IgD-negative memory B cell (primary cell): ENCODE measurements around the gene LAPTM5. TPM values are rescaled to one million over a fixed set of nuclear protein-coding genes. Genes with fewer than 3 reads are reported as not detected.

Experiments used
- H3K27ac Mint-ChIP-seq, 3 donors: one replicate each; pipeline ENCODE4 v1.8.0; 2020 to 2022; ENCODE audit warnings: mild to moderate bottlenecking in 3 of 3, mixed read lengths in 3 of 3, moderate library complexity in 1 of 3
- H3K27me3 Mint-ChIP-seq: one replicate; pipeline ENCODE4 v1.8.0; 2021; ENCODE audit warnings: mixed read lengths
- H3K36me3 Mint-ChIP-seq: one replicate; pipeline ENCODE4 v1.8.0; 2020; ENCODE audit warnings: mild to moderate bottlenecking, mixed read lengths
- H3K4me1 Mint-ChIP-seq, 3 donors: one replicate each; pipeline ENCODE4 v1.8.0; 2020 to 2022; ENCODE audit warnings: mixed read lengths in 3 of 3, mild to moderate bottlenecking in 1 of 3
- H3K4me3 Mint-ChIP-seq, 4 donors: one replicate each; pipeline ENCODE4 v1.8.0; 2020 to 2022; ENCODE audit warnings: mild to moderate bottlenecking in 4 of 4, mixed read lengths in 4 of 4, moderate library complexity in 3 of 4
- H3K9me3 Mint-ChIP-seq, 3 donors: one replicate each; pipeline ENCODE4 v1.8.0; 2020 to 2021; ENCODE audit warnings: mixed read lengths in 3 of 3, mild to moderate bottlenecking in 1 of 3
- polyA plus RNA-seq: library from polyadenylated mRNA; unstranded; fragments of 300-500 nt; fragmentation: Illumina TruSeq; gene quantifications from one replicate; pipeline ENCODE4 v1.2.3, GENCODE V29; 2021

Gene LAPTM5
- polyA plus RNA-seq, 1 donor from 2014 or later, result 1,002 TPM

DNA sequence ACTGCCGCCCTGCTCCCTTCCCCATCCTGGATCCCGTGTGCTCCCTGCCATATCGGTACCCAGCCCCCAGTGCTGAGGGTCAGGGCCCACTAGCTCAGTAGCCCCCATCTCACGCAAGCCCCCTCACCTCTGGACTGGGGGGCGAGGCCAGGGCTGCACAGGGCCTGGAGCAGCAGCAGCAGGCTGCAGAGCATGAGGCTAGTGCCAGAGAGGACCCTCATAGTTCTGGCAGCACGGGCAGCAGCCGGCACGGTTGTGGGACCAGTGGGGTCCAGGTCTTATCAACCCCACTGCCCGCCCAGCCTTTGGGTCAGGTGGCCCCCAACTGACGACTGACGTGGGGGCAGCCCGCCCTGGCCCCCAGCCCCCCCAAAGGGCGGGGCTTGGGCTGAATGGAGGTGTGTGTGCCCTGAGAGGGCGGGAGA is 34.2 kb downstream of the LAPTM5 start, which contains the start of gene MATN1:
Gene MATN1 (minus strand): TSS at position 255 of the 425 bp plus-strand sequence. CDS start 34 bp downstream, at position 221.
- Mint-ChIP-seq H3K36me3 (peaks cover 1% of the 10 kb centered on the region), H3K27ac (peak within 1 kb of the TSS in 1 of 3 donors; percentile 62), H3K27me3 (no peaks in the 10 kb centered on the region), H3K9me3 (no peaks in the 10 kb centered on the region), H3K4me1 (peaks cover 15 to 20% (median 17%) of the 10 kb centered on the region in 3 donors), H3K4me3 (peak within 1 kb of the TSS in 1 of 4 donors; percentile 65)

DNA sequence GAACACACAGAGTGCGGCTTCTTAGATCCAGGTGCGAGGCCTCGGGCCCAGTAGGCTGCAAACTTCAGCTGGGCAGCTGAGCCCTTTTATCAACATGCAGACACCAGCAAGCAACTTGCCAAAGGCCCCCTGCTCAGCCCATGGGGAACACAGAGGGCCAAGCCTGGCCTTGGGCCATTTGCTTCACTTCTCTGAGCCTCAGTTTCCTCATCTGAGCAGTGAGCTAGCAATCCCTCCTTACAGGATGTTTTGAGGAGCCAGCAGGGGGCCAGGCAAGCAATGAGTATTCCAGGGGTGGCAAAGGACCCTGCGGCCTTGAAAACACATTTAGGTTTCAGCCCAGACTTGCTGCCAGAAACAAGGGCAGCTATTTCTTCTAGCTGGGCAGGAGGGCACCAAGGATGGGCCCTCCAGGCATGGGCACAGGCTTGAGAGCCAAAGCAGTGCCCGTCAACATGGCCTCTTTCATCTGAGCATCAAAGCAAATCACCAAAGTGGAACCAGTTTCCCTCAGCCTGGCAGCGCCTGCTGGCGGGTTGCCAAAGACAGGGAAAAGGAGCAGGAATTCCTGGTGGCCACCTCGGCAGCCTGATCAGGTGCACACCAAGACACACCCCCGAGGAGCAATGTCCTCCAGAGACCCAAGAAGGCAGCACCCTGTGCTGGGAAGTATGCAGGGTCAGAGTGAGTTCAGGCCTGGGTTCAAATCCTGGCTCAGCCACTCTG is 35.6 kb downstream of the LAPTM5 start:
- Mint-ChIP-seq H3K27me3 (no peaks in the 10 kb centered on the region), H3K27ac (peak overlapping the region in 1 of 3 donors; percentile 62), H3K9me3 (peaks cover 0 to 2% (median 0%) of the 10 kb centered on the region in 3 donors), H3K36me3 (peaks cover 1% of the 10 kb centered on the region), H3K4me1 (peaks cover 13 to 23% (median 19%) of the 10 kb centered on the region in 3 donors), H3K4me3 (peak overlapping the region in 1 of 4 donors; percentile 65)

DNA sequence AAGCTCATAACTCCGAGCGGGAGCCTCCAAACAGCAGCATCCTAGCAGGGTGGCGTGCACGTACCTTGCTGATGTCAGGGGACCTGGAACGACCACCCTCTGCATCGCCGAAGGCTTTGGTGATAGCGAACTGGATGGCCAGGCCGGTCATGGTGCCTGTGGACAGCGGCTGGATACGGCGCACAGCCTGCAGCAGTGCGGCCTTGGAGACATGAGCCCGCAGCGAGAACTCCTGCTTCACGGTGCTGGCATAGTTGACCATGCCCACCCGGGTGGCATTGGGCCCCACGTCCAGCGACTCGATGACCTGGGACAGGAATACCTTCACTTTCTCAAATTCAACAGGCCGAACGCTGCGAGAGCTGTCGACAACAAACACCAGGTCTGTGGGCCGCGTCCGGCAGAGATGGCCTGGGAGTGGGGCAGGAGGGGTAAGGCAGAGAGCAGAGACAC is 36.2 kb downstream of the LAPTM5 start:
- Mint-ChIP-seq H3K27me3 (no peaks in the 10 kb centered on the region), H3K9me3 (peaks cover 0 to 2% (median 0%) of the 10 kb centered on the region in 3 donors), H3K36me3 (peaks cover 1% of the 10 kb centered on the region), H3K4me3 (peak overlapping the region in 2 of 4 donors; percentile 47 to 80), H3K27ac (peak overlapping the region in 1 of 3 donors; percentile 62), H3K4me1 (peaks cover 13 to 23% (median 19%) of the 10 kb centered on the region in 3 donors)

DNA sequence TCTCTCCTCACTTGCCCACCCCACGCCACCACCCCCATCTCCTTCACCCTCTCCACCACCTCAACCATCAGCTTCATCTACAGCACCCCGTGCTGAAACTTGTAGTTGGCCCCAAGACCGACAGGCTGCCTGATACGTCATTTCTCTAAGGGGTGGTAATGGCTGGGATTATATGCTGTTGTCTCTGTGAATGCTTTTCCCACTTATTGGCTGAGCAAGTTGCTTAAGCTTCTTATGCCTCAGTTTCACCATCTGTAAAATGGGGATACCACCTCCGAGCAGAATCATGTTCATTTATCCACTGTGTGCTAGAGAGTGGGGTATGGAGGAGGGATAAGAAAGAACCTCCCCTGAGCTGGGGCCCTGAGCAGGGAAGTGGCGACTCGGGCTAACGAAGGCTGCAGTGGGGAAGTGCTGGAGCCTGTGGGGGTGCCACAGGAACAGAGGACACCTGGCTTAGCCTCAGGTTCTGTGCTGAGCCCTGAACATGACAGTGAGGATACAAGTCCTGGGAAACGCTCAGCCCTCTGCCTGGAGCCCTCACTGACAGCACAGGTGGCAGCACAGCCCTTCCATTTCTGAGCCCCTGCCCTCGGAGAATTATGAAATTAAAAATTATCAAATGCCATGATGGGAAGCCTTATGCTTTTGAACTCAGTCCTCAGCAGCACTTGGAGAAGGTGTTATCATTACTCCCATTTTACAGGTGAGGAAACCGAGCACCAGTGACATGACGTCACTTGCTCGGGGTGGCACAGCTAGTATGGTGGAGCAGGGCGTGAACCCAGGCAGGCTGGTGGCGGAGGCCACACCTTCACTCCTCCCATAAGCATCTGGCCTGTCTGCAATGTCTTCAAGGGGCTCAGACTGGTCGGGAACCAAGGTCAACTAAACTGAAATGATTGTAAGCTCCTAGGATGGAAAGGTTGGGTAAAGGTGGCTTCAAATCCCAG is 37.0 kb downstream of the LAPTM5 start:
- Mint-ChIP-seq H3K4me1 (peaks cover 13 to 23% (median 19%) of the 10 kb centered on the region in 3 donors), H3K36me3 (peaks cover 1% of the 10 kb centered on the region), H3K27ac (peak overlapping the region in 2 of 3 donors; percentile 46 to 80), H3K27me3 (no peaks in the 10 kb centered on the region), H3K4me3 (peak overlapping the region in 3 of 4 donors; percentile 71 to 80 (median 74)), H3K9me3 (peaks cover 0 to 2% (median 2%) of the 10 kb centered on the region in 3 donors)

DNA sequence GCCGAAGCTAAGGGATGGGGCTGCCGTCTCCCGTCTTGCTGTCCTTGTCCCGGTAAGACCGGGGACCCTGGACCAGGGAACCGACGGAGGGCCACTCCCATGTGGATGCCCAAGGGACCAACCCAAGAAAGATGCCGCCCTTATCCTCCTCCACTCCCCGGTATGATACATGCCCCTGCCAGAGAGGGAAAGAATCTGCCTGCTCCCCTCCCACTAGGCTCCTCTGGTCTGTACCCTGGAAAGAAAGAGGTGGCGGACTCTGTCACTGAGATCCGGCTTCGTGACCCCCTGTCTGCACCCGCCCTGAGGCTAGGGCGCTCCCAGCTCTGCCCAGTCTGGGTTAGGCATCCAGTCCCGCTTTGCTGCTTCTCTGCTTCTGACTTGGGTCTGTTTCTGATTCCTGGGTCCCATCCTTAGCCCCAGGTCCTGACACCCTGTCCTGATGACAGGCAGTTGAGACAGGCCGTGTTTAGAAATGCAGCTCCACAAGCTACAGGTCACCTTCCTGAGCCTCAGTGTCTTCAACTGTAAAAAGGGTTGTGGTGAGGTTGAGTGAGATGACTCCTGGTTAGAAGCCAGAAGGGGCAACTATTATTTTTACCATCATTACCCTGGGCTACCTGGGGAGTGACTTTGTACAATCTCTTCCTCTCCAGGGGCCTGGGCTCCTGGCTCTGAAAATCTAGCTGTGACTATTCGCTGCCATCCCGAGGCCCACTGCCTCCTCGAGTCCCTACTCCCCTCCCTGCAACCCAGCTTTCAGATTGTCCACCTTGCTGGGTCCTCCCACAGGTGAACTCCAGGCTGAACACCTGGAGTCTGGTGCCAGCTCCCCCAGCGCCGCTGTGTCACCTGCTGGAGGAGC is 37.9 kb downstream of the LAPTM5 start:
- peak overlapping the region; percentile 80 to 92 (median 86) for H3K4me3 Mint-ChIP-seq
- peaks cover 1% of the 10 kb centered on the region for H3K36me3 Mint-ChIP-seq
- H3K27ac Mint-ChIP-seq, result peak overlapping the region; percentile 80 to 94 (median 82)
- H3K27me3 Mint-ChIP-seq, result no peaks in the 10 kb centered on the region
- H3K9me3 Mint-ChIP-seq, result peaks cover 0 to 5% (median 2%) of the 10 kb centered on the region in 3 donors
- peaks cover 13 to 23% (median 19%) of the 10 kb centered on the region in 3 donors for H3K4me1 Mint-ChIP-seq

DNA sequence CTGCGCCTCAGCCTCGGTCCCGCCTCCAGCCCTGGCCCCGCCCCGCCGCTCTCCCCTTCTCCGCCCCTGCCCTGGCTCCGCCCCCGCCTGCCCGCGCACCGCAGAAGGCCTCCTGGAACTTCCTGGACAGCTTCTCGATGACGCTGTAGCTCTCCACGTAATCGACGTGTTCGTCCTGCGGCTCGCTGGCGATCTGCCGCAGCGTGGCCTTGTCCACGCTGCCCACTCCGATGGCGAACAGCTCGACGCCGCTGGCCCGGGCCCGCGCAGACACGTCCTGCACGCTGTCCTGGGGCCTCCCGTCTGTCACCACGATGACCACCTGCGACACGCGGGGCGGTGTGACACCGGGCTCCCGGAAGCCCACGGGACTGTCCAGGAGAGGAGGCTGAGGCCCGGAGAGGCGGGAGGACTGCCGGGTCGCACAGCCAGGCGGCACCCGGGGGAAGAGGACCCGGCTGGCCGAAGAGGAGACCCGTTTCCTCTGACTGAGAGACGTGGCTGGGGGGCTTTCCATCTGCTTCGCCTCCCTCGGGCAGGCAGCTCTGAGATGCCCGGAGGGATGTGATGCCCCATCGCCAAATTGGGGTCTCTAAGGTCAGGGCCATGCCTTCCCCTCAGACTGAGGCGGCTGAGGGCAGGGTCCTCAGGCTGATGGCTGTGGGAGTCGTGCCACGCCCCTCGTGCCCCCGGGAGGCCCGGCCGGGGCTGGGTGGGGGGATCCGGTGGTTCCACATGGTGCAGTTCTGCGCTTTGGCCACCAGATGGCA is 38.8 kb downstream of the LAPTM5 start:
- peak overlapping the region; percentile 80 to 94 (median 82) for H3K27ac Mint-ChIP-seq
- H3K9me3 Mint-ChIP-seq, result peaks cover 0 to 5% (median 2%) of the 10 kb centered on the region in 3 donors
- H3K4me1 Mint-ChIP-seq, result peaks cover 11 to 19% (median 15%) of the 10 kb centered on the region in 3 donors
- H3K36me3 Mint-ChIP-seq, result peaks cover 1% of the 10 kb centered on the region
- H3K27me3 Mint-ChIP-seq, result no peaks in the 10 kb centered on the region
- peak overlapping the region; percentile 80 to 92 (median 86) for H3K4me3 Mint-ChIP-seq

DNA sequence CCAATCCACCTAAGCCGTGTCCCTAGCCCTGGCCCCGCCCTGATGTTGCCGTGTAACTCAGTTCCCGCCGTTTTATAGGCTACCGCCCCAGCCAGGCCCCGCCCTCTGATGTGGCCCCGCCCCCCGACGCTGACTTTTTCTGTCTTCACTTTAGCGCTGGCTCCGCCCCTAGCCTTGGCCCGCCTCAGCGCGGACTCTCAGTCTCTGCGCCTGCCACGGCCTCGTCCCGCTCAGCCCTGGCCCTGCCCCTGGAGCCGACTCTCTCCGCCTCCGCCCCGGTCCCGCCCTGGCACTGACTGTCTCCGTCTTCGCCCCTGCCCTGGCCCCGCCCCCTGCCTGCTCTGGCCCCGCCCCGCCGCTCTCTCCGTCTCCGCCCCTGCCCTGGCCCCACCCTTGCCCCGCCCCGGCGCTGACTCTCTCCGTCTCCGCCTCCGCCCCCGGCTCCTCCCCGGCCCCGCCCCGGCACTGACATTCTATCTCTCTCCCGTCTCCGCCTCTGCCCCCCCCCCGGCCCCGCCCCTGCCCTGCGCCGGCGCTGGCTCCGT is 39.4 kb downstream of the LAPTM5 start:
- peaks cover 1% of the 10 kb centered on the region for H3K36me3 Mint-ChIP-seq

DNA sequence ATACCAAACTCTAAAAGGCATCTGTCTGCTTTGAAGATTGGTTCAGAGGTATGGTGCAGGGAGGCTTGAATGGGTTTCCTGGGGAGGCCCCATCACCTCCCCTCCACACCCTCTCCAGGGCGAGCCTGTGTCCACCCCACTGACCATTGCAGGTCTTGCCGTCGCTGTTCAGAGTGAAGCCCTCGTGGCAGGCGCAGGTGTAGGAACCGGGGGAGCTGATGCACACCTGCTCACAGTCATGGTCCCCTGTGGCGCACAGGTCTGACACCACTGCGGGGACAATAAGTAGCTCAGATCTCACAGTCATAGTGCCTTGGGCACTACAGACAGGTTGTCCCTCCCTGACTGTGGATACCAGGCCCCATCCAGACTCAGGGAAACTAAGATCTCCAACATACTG is 40.9 kb downstream of the LAPTM5 start:
- Mint-ChIP-seq H3K36me3 (no peaks in the 10 kb centered on the region), H3K27ac (peak overlapping the region in 1 of 3 donors; percentile 49), H3K9me3 (peaks cover 0 to 5% (median 2%) of the 10 kb centered on the region in 3 donors), H3K27me3 (peaks cover 4% of the 10 kb centered on the region), H3K4me3 (peak overlapping the region in 2 of 4 donors; percentile 6 to 63), H3K4me1 (peaks cover 11 to 17% (median 14%) of the 10 kb centered on the region in 3 donors)

More for the DNA sequence above, 39.4 kb downstream of the LAPTM5 start:
- H3K4me3 Mint-ChIP-seq, result peak overlapping the region; percentile 80 to 91 (median 88)
- H3K9me3 Mint-ChIP-seq, result peaks cover 0 to 5% (median 2%) of the 10 kb centered on the region in 3 donors
- peaks cover 11 to 18% (median 14%) of the 10 kb centered on the region in 3 donors for H3K4me1 Mint-ChIP-seq
- H3K27ac Mint-ChIP-seq, result peak overlapping the region; percentile 80 to 96 (median 89)
- peaks cover 2% of the 10 kb centered on the region for H3K27me3 Mint-ChIP-seq

DNA sequence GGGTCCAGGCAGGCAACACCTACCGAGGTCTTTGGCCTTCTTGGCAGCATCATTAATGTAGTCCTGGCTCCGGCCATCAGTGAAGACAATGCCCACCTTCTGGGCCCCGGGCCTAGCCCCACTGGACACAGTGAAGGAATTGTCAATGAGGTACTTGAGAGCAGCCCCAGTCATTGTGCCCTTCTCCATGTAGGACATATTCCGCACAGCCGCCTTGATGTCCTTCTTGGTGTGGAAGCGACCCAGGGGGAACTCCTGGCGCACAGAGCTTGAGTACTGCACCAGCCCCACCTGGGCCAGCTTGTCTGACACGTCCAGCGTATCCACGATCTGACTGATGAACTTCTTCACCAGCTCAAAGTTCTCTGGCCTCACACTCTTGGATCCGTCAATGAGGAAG is 41.7 kb downstream of the LAPTM5 start:
- Mint-ChIP-seq H3K4me3 (no peak overlapping the region), H3K36me3 (no peaks in the 10 kb centered on the region), H3K4me1 (peaks cover 11 to 17% (median 14%) of the 10 kb centered on the region in 3 donors), H3K27ac (no peak overlapping the region), H3K9me3 (peaks cover 2 to 5% (median 2%) of the 10 kb centered on the region in 3 donors), H3K27me3 (peaks cover 4% of the 10 kb centered on the region)

DNA sequence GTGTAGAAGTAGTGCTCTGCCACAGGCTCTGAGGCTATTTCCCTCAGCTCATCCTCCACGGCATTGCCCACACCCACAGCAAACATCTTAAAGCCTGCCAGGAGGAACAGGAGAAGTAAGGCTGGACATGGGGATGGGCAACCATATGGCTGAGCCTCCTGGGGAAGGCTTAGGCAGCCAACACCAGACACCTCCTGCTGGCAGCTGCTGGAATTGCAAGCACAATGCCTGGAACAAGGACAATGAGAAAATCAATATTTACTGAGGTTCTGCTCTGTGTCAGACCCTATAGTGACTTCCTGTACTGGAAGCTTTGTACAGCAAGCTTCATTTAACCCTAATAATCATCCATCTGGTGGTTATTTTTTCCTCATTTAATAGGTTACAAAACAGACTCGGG is 42.4 kb downstream of the LAPTM5 start:
- H3K4me1 Mint-ChIP-seq, result peaks cover 11 to 14% (median 12%) of the 10 kb centered on the region in 3 donors
- no peak overlapping the region for H3K27ac Mint-ChIP-seq
- H3K27me3 Mint-ChIP-seq, result peaks cover 4% of the 10 kb centered on the region
- no peaks in the 10 kb centered on the region for H3K36me3 Mint-ChIP-seq
- peak overlapping the region in 1 of 4 donors; percentile 37 for H3K4me3 Mint-ChIP-seq
- H3K9me3 Mint-ChIP-seq, result peaks cover 2 to 5% (median 2%) of the 10 kb centered on the region in 3 donors

DNA sequence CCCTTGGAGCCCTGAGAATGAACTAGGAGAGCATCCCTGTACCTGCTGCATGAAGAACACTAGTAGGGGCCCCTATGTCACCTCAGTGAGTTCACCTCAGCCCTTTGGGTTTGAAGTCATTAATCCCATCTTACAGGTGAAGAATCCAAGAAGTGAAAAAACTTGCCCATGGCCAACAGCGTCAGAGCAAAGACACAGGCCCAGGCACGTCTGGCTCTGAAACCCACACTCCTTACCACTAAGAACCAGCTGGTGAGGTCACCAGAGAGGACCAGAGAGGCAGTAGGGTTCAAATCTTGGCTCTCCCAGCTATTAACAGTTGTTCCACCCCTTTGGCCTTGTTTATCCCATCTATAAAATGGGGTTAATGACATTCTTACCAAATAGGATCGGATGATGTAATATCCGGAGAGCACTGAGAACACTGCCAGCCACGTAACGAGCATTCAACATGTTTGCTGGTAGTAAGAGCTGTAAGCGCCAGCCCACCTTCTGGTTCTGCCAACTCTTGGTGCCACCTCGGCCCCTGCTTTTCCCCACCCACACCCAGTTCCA is 43.0 kb downstream of the LAPTM5 start:
- H3K4me1 Mint-ChIP-seq, result peaks cover 7 to 8% (median 8%) of the 10 kb centered on the region in 3 donors
- peaks cover 6% of the 10 kb centered on the region for H3K27me3 Mint-ChIP-seq
- H3K4me3 Mint-ChIP-seq, result peak overlapping the region in 1 of 4 donors; percentile 37
- H3K36me3 Mint-ChIP-seq, result no peaks in the 10 kb centered on the region
- H3K9me3 Mint-ChIP-seq, result peaks cover 2 to 5% (median 2%) of the 10 kb centered on the region in 3 donors
- peak overlapping the region in 1 of 3 donors; percentile 16 for H3K27ac Mint-ChIP-seq

DNA sequence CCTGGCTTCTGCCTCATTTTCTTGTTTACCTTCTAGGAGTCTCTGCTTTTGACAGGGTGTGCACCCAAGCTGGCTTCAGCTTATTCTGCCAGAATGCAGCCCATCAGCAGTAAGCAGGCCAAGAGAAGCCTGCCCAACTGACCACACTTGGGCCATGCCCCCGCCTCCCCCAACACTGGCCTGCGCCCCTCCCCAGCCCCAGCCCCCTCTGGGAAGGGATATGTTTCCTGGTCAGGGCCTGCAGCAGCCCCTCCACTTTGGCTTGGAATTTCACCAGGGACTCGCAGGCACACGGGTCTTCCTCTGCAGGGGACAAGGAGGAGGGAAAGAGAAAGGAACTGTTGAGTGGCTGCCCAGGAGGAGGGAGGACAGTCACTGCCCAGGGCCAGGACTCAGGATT is 43.5 kb downstream of the LAPTM5 start:
- H3K4me3 Mint-ChIP-seq, result no peak overlapping the region
- peak overlapping the region in 1 of 3 donors; percentile 16 for H3K27ac Mint-ChIP-seq
- H3K9me3 Mint-ChIP-seq, result peaks cover 2 to 5% (median 2%) of the 10 kb centered on the region in 3 donors
- H3K4me1 Mint-ChIP-seq, result peaks cover 4 to 6% (median 5%) of the 10 kb centered on the region in 3 donors
- no peaks in the 10 kb centered on the region for H3K36me3 Mint-ChIP-seq
- H3K27me3 Mint-ChIP-seq, result peaks cover 10% of the 10 kb centered on the region
